DOHH2 (cell line): ENCODE data around the gene CDH26.

Experiments used
- H3F3A ChIP-seq: fragments of 200-600 bp; sonication (generic), shearing (Covaris generic); 2 replicates; pipeline ENCODE4 v1.6.0; 2016; ENCODE audit warnings: antibody characterized with exemption, mild to moderate bottlenecking; ENCODE audit not compliant: control insufficient read depth, insufficient read depth
- H3K27ac ChIP-seq: fragments of 200-600 bp; sonication (generic); 2 replicates; pipeline ENCODE4 v1.5.1; 2014; ENCODE audit warnings: low read depth, mild to moderate bottlenecking, low read length, moderate library complexity
- H3K27me3 ChIP-seq: fragments of 200-600 bp; sonication (generic); 2 replicates; pipeline ENCODE4 v1.6.1; 2014; ENCODE audit warnings: mild to moderate bottlenecking, low read length, mixed read lengths; ENCODE audit not compliant: control insufficient read depth
- H3K36me3 ChIP-seq: fragments of 200-600 bp; sonication (generic); 2 replicates; pipeline ENCODE4 v1.6.1; 2014; ENCODE audit warnings: mild to moderate bottlenecking, low read length, moderate library complexity, mixed read lengths; ENCODE audit not compliant: control insufficient read depth
- H3K4me1 ChIP-seq: fragments of 200-600 bp; sonication (generic); 2 replicates; pipeline ENCODE4 v1.6.1; 2014; ENCODE audit warnings: mild to moderate bottlenecking, low read length, mixed read lengths; ENCODE audit not compliant: control insufficient read depth
- H3K4me2 ChIP-seq: fragments of 200-600 bp; sonication (generic); 2 replicates; pipeline ENCODE4 v1.6.0; 2014; ENCODE audit warnings: mild to moderate bottlenecking, low read length, moderate library complexity
- H3K4me3 ChIP-seq: fragments of 200-600 bp; sonication (generic); 2 replicates; pipeline ENCODE4 v1.5.1; 2014; ENCODE audit warnings: mild to moderate bottlenecking, low read length, mixed read lengths
- H3K79me2 ChIP-seq: fragments of 200-600 bp; sonication (generic); 2 replicates; pipeline ENCODE4 v1.6.1; 2014; ENCODE audit warnings: mild to moderate bottlenecking, low read length, mixed read lengths; ENCODE audit not compliant: control insufficient read depth
- H3K9me2 ChIP-seq: fragments of 200-600 bp; sonication (generic); replicated peaks from 2 replicates; pipeline ENCODE4 v1.6.1; 2014; ENCODE audit warnings: mild to moderate bottlenecking, low read length, mixed read lengths; ENCODE audit not compliant: control insufficient read depth
- H3K9me3 ChIP-seq: fragments of 200-600 bp; sonication (generic); 2 replicates; pipeline ENCODE4 v1.6.1; 2014; ENCODE audit warnings: antibody characterized with exemption, low read length, mixed read lengths; ENCODE audit not compliant: control insufficient read depth, insufficient read depth
- H4K20me1 ChIP-seq: fragments of 200-600 bp; sonication (generic); 2 replicates; pipeline ENCODE4 v1.6.0; 2014; ENCODE audit warnings: low read depth, mild to moderate bottlenecking, antibody characterized with exemption, low read length, moderate library complexity; ENCODE audit not compliant: control insufficient read depth, insufficient read depth
- CTCF ChIP-seq: fragments of 200-600 bp; sonication (generic); IDR thresholded peaks from one replicate; pipeline ENCODE4 v1.5.1; 2014; ENCODE audit warnings: antibody characterized with exemption, mild to moderate bottlenecking, low read depth, low read length; ENCODE audit not compliant: poor library complexity, severe bottlenecking
- EZH2phosphoT487 ChIP-seq: fragments of 200-600 bp; sonication (generic); IDR thresholded peaks from 2 replicates; pipeline ENCODE4 v1.6.1; 2017; ENCODE audit warnings: borderline replicate concordance, mild to moderate bottlenecking, antibody characterized with exemption, low read length, moderate library complexity, mixed read lengths

The CDH26 gene

GRCh38 chr20:60055740-60056139 lies 97.5 kb downstream of the CDH26 start:
- no peak overlapping the region for H3K4me3 ChIP-seq
- H3K36me3 ChIP-seq: no peaks in the 10 kb centered on the region
- no peaks in the 10 kb centered on the region for H3F3A ChIP-seq
- H3K79me2 ChIP-seq: no peaks in the 10 kb centered on the region
- no peaks in the 10 kb centered on the region for H3K9me3 ChIP-seq
- H3K4me1 ChIP-seq: no peaks in the 10 kb centered on the region
- no peaks in the 10 kb centered on the region for H3K9me2 ChIP-seq
- no peak overlapping the region for H3K27ac ChIP-seq
- no peaks in the 10 kb centered on the region for H4K20me1 ChIP-seq
- H3K4me2 ChIP-seq: no peak overlapping the region
- no peaks in the 10 kb centered on the region for H3K27me3 ChIP-seq
- TF ChIP-seq EZH2phosphoT487: no peak

GRCh38 chr20:60056407-60057122 lies 98.3 kb downstream of the CDH26 start:
- Histone ChIP-seq H3K27me3 (no peaks in the 10 kb centered on the region), H3F3A (no peaks in the 10 kb centered on the region), H3K36me3 (no peaks in the 10 kb centered on the region), H3K27ac (no peak overlapping the region), H4K20me1 (no peaks in the 10 kb centered on the region), H3K4me2 (no peak overlapping the region), H3K9me3 (no peaks in the 10 kb centered on the region), H3K79me2 (no peaks in the 10 kb centered on the region), H3K4me3 (no peak overlapping the region), H3K4me1 (no peaks in the 10 kb centered on the region), H3K9me2 (no peaks in the 10 kb centered on the region)
- TF ChIP-seq CTCF (no peak), EZH2phosphoT487 (no peak)

- no peaks in the 10 kb centered on the region for H3F3A ChIP-seq
- no peaks in the 10 kb centered on the region for H3K36me3 ChIP-seq
- no peaks in the 10 kb centered on the region for H3K27me3 ChIP-seq
- TF ChIP-seq CTCF: peak; percentile 82
- TF ChIP-seq EZH2phosphoT487: no peak
- no peaks in the 10 kb centered on the region for H3K4me1 ChIP-seq
- no peaks in the 10 kb centered on the region for H3K9me3 ChIP-seq
- H3K4me2 ChIP-seq: no peak overlapping the region
- H3K9me2 ChIP-seq: no peaks in the 10 kb centered on the region
- no peaks in the 10 kb centered on the region for H4K20me1 ChIP-seq
- no peak overlapping the region for H3K4me3 ChIP-seq
- no peak overlapping the region for H3K27ac ChIP-seq
- no peaks in the 10 kb centered on the region for H3K79me2 ChIP-seq
Measured at GRCh38 chr20:60057123-60057865, 99.1 kb downstream of the CDH26 start.
